Ascending aorta (tissue), 2 donors: ENCODE data around the gene PPP1R11. TPM values are rescaled to one million over a fixed set of nuclear protein-coding genes. Genes with fewer than 3 reads are reported as not detected.
A peak's percentile ranks its signal among the peaks of the same experiment; 100 is the strongest.

ENCODE experiments used
- DNase-seq, 2 donors: peaks; one replicate each; pipeline ENCODE4 v3.0.0-alpha.2; 2019; ENCODE audit warnings: low spot score in 2 of 2
- H3K27ac ChIP-seq, 2 donors: fragments of 200-600 bp; sonication (generic); one replicate each; pipeline ENCODE4 v1.5.1; 2016 to 2017; ENCODE audit warnings: mild to moderate bottlenecking in 1 of 2
- H3K27me3 ChIP-seq: fragments of 200-600 bp; sonication (generic); one replicate; pipeline ENCODE4 v1.5.1; 2017
- H3K36me3 ChIP-seq, 2 donors: fragments of 200-600 bp; sonication (generic); one replicate each; pipeline ENCODE4 v1.5.1; 2016
- H3K4me1 ChIP-seq, 2 donors: fragments of 200-600 bp; sonication (generic); one replicate each; pipeline ENCODE4 v1.5.1; 2016 to 2017; ENCODE audit warnings: mild to moderate bottlenecking in 1 of 2
- H3K4me3 ChIP-seq, 2 donors: fragments of 200-600 bp; sonication (generic); one replicate each; pipeline ENCODE4 v1.5.1; 2016 to 2017; ENCODE audit warnings: mild to moderate bottlenecking in 1 of 2
- H3K9me3 ChIP-seq, 2 donors: fragments of 200-600 bp; sonication (generic); one replicate each; pipeline ENCODE4 v1.5.1; 2016
- intact Hi-C: fragments of 100-400 bp; cut with DNase I; formaldehyde crosslinking; loops from one replicate; pipeline ENCODE4 v1.15.1; 2023
- total RNA-seq: library from RNA; depleted of rRNA; stranded (reverse); fragments of >200 nt; gene quantifications from one replicate; pipeline ENCODE4 v1.1.0, GENCODE V29; 2016
- TF ChIP-seq, protein P1 (sequence below), 3 experiments: fragments of 200-600 bp in 2 of 3; fragments of 450-650 bp in 1 of 3; sonication (generic) in 2 of 3; IDR thresholded peaks; one replicate each; pipeline ENCODE4 v1.5.1; 2016 to 2019; ENCODE audit warnings: antibody characterized with exemption in 3 of 3, mild to moderate bottlenecking in 1 of 3, moderate library complexity in 1 of 3

PPP1R11 gene
- total RNA-seq, 1 donor from 2014 or later, result 7.1 TPM

DNA sequence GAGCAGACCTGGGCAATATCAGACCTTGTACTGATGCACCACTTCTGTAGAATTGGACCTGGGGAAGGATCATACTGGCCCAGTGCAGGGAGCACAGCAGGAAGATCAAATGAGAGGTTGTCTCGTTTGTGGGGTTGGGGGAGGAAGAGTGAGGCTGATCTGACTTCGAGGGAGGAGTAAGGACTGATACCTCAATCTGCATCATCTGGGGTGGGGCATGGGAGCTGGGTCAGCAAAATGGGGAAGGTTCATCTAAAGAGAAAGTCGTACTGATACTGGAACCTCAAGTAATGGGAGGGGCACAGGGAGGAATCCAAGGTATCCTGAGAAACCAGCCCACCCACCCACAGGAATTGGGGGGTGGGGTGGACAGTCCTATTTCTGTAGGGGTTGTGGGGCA, 4.9 kb downstream of the PPP1R11 start:
- intact Hi-C loops, result no loop called here
- H3K9me3 ChIP-seq, result no peaks in the 10 kb centered on the region
- DNase-seq, result no peak
- TF ChIP-seq, protein P1, sequence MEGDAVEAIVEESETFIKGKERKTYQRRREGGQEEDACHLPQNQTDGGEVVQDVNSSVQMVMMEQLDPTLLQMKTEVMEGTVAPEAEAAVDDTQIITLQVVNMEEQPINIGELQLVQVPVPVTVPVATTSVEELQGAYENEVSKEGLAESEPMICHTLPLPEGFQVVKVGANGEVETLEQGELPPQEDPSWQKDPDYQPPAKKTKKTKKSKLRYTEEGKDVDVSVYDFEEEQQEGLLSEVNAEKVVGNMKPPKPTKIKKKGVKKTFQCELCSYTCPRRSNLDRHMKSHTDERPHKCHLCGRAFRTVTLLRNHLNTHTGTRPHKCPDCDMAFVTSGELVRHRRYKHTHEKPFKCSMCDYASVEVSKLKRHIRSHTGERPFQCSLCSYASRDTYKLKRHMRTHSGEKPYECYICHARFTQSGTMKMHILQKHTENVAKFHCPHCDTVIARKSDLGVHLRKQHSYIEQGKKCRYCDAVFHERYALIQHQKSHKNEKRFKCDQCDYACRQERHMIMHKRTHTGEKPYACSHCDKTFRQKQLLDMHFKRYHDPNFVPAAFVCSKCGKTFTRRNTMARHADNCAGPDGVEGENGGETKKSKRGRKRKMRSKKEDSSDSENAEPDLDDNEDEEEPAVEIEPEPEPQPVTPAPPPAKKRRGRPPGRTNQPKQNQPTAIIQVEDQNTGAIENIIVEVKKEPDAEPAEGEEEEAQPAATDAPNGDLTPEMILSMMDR (IDR thresholded peaks at IDR 0.05), result no peak
- no peak overlapping the region for H3K27ac ChIP-seq
- H3K4me3 ChIP-seq, result no peak overlapping the region
- H3K4me1 ChIP-seq, result peaks cover 11 to 21% of the 10 kb centered on the region in 2 donors
- H3K36me3 ChIP-seq, result peaks cover 5 to 18% of the 10 kb centered on the region in 2 donors
- peaks cover 8% of the 10 kb centered on the region for H3K27me3 ChIP-seq

DNA sequence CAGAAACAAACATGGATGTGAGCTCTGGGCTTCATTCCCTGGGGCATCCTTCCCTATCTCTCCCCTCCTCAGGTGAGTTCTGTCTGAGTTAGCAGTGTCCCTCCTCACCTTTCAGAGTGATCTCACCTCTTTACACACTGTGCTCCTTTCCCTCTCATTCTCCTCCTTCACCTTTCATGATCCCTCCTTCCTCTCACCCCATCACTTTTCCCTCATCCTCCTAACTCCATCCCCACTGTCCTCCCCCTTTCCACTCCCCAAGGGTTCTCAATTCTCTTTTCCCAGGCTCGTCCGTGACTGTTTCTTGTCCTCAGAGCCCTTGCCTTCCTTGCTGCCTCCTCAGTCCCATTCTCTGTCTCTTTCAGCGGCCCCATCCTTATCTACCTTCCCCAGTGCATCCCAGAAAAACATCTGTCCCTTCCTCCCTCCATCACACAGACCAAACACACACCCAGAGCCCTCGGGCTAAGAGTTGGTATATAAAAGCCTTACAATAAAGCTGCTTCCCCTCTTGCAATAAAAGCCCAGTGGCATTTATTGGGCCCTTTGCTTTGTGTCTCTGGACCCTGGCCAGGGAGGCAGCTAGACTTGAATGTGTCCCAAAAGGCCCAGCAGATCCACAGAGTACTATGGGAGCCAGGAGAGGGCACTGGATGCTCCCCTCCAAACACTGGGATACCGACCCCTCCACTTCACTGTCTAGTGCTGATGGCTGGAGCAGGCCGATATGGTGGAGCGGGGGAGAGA, 6.7 kb downstream of the PPP1R11 start:
- intact Hi-C loops, result no loop called here
- Histone ChIP-seq H3K9me3 (no peaks in the 10 kb centered on the region), H3K4me1 (peaks cover 7 to 14% of the 10 kb centered on the region in 2 donors), H3K4me3 (peak overlapping the region; percentile 26 to 55), H3K27ac (no peak overlapping the region), H3K36me3 (peaks cover 5 to 14% of the 10 kb centered on the region in 2 donors), H3K27me3 (peaks cover 8% of the 10 kb centered on the region)
- TF ChIP-seq, protein P1 (IDR thresholded peaks at IDR 0.05), result no peak
- DNase-seq, result no peak

DNA sequence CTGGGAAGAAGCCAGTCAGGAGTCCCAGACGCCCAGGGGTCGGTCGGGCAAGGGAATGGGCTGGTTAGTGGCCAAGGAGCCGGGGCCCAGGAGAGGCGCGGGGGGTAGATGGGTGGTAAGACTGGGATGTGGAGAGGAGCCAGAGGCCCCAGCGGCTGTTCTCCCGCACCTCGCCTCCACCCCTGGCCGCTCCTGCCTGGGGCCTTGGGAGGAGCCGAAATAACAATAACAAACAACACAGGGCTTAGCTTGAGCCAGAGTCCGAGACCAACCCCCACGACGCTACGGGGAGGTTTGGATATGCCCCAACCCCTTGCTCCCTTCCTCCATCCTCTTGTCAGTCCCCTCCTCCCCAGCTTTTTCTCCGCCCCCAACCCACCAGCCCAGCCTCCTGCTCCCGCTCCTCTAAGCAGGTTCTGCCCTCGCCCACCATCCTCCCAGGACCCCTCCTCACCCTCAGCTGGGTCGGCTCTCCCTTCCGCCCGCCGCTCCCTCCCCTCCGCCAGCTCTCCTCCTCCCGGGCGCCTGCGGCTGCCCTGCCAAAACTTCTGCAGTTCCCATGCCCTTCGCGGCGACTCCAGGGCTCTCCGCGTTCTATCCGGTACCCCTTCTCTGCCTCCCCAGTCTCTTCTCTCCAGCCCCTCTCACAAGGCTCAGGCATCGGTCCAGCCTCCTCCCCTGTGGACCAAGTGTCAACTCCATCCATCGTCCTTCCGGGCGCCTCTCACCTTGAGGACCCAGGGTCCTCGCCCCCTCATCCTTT, 7.5 kb downstream of the PPP1R11 start:
- no peak for DNase-seq
- Histone ChIP-seq H3K9me3 (no peaks in the 10 kb centered on the region), H3K4me1 (peaks cover 7 to 14% of the 10 kb centered on the region in 2 donors), H3K27ac (no peak overlapping the region), H3K4me3 (peak overlapping the region; percentile 26 to 55), H3K27me3 (peaks cover 8% of the 10 kb centered on the region), H3K36me3 (peaks cover under 1 to 5% of the 10 kb centered on the region in 2 donors)
- intact Hi-C loops, result no loop called here
- TF ChIP-seq, protein P1 (IDR thresholded peaks at IDR 0.05), result no peak

DNA sequence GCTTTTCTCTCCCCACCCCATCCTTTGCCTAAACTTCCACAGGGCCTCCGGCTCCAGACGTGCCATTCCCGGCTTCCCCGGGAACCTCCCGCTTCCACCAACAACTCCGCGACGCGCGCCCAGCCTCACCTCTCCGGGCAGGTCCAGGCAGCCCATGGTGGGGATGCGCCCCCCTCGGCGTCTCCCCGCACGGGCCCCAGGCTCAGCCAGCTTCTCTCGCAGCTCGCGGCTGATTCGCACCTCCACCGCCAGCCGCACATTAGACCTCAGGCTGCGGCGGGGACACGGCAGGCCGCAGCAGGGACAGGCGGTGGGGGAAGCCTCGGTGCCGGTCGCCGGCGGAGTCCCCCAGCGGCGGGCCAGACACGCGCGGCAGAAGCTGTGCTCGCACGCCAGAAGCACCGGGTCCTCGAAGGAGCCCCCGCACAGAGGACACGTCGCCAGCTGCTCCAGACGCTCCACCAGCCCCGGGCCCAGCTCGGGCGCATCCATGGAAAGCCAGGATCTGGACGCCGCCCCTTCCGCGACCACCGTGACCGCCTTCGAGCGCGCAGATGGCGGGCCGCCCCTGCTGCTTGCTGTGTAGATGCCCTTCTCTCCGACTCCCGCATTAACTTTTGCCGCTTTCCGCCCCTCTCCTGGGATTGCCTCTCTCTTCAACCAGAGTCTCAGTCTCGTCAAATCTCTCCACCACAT, 8.2 kb downstream of the PPP1R11 start, which contains the start of gene RNF39:
TSS of gene RNF39 (minus strand) at position 676 of the 696 bp plus-strand sequence. CDS start at position 492, 184 bp downstream.
- DNase-seq, result no peak
- no peak within 1 kb of the TSS for H3K27ac ChIP-seq
- H3K36me3 ChIP-seq, result no peaks in the 10 kb centered on the region
- peaks cover 7 to 14% of the 10 kb centered on the region in 2 donors for H3K4me1 ChIP-seq
- H3K27me3 ChIP-seq, result peaks cover 8% of the 10 kb centered on the region
- TF ChIP-seq, protein P1 (IDR thresholded peaks at IDR 0.05), result no peak
- H3K9me3 ChIP-seq, result no peaks in the 10 kb centered on the region
- intact Hi-C loops, result no loop called here
- H3K4me3 ChIP-seq, result peak within 1 kb of the TSS; percentile 26 to 55
